Hepatocyte (in vitro differentiated cells): ENCODE results near the gene SRMS.

Experiments
- CTCF ChIP-seq: fragments of 200-600 bp; sonication (generic); IDR thresholded peaks from 2 replicates; pipeline ENCODE4 v1.5.1; 2016; ENCODE audit warnings: antibody characterized with exemption, mild to moderate bottlenecking; ENCODE audit not compliant: poor library complexity
- EZH2 ChIP-seq: fragments of 200-600 bp; sonication (generic); IDR thresholded peaks from 2 replicates; pipeline ENCODE4 v1.6.1; 2016; ENCODE audit warnings: antibody characterized with exemption, mild to moderate bottlenecking, borderline replicate concordance
- EZH2phosphoT487 ChIP-seq: fragments of 200-600 bp; sonication (generic); IDR thresholded peaks from one replicate; pipeline ENCODE4 v1.6.1; 2018; ENCODE audit warnings: antibody characterized with exemption, mild to moderate bottlenecking, low read depth, moderate library complexity; ENCODE audit not compliant: unreplicated experiment, severe bottlenecking

GRCh38 chr20:63587776-63588591 lies 40.4 kb upstream of the SRMS start:
- TF ChIP-seq CTCF (no peak), EZH2 (no peak), EZH2phosphoT487 (no peak)
